Putamen (tissue), 1 donor: ENCODE results near the gene MMEL1.
"Not testable (repeated sequence)": the region's sequence is repeated elsewhere in the genome, so short reads cannot be mapped to it uniquely, and the experiment has no call there.

Experiments used
- DNase-seq: peaks from one replicate; pipeline ENCODE4 v3.0.0-alpha.2; 2016; ENCODE audit warnings: low spot score

MMEL1 gene

DNA sequence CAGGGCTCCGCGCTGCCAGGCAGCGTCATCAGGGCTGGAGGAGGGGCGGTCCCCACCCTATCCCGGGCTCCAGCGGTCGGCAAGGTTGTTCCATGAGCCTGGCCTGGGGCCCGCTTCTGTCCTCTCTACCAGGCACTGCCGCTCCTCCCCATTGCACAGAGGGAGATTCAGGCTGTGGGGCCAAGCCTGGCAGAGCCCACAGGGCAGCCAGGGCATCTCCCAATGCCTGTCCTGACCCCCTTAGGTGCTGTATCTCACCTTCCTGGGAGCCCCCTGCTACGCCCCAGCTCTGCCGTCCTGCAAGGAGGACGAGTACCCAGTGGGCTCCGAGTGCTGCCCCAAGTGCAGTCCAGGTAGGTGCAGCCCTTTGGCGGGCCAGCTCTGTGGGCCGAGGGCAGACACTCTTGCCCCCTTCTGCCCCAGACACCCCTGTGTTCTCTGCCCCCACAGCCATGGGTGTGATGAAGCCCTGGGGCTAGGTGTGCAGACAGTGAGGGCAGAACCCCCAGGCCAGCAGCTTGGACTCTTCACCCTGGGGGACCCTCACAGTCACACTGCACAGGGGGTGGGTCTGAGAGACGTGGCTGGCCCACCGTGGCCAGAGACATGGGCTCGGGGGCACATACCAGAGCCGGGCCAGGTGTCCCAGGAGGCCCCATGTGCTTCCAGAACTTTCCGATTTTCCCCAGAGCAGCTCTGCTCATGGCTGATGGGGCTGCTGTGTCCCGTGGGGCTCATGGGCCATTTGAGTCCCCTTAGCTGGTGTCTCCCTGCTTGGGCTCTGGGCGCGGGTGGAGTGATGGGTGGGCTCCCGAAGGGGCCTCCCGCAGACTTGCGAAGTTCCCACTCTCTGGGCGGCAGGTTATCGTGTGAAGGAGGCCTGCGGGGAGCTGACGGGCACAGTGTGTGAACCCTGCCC lies 75.1 kb downstream of the MMEL1 start:
- no peak for DNase-seq

DNA sequence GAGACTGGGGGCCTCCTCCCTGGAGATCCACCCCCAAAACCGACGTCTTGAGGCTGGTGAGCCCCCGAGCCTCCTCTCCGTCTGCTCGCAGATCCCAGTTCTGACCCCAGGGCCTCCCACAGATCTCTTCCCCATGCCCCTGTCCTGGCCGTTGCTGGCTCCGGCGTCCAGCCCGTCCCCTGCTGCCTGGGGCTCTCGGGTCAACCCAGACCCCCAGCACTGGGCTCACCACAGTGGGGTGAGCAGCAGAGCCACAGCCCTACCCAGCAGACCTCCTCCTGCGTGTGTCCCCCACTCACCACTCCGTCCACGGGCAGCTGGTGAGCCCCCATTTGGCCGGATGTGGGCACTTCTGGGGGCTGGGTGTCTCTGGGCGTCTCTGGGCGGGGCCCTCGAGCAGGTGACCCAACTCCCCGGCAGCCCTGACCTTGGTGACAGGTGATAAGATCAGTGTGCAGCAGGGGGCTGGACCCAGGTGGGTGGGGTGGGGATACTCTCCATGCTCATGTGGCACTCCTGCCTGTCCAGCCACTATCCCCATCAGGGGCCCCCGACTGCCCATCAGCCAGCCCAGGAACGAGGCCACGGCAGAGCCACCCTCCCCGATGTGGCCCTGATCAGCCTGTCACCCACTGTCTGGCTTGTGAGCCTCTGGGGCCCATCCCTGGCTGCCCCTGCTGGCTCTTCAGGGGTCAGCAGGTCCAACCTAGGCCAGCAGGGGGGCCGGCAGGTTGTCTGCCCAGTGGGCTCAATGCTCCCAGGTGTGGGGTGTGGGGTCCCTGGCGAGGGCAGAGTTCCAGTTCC lies 75.9 kb downstream of the MMEL1 start:
- DNase-seq: no peak

DNA sequence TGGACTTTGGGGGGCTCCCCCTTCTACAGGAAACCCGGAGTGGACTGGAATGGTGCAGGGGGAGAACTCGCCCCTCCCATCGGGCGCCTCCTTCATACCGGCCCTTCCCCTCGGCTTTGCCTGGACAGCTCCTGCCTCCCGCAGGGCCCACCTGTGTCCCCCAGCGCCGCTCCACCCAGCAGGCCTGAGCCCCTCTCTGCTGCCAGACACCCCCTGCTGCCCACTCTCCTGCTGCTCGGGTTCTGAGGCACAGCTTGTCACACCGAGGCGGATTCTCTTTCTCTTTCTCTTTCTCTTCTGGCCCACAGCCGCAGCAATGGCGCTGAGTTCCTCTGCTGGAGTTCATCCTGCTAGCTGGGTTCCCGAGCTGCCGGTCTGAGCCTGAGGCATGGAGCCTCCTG lies 76.5 kb downstream of the MMEL1 start, which contains the start of gene TNFRSF14:
Gene TNFRSF14 (plus strand): TSS at position 95 of the 401 bp plus-strand sequence. CDS start 294 bp downstream, at position 389.
- no peak for DNase-seq

DNA sequence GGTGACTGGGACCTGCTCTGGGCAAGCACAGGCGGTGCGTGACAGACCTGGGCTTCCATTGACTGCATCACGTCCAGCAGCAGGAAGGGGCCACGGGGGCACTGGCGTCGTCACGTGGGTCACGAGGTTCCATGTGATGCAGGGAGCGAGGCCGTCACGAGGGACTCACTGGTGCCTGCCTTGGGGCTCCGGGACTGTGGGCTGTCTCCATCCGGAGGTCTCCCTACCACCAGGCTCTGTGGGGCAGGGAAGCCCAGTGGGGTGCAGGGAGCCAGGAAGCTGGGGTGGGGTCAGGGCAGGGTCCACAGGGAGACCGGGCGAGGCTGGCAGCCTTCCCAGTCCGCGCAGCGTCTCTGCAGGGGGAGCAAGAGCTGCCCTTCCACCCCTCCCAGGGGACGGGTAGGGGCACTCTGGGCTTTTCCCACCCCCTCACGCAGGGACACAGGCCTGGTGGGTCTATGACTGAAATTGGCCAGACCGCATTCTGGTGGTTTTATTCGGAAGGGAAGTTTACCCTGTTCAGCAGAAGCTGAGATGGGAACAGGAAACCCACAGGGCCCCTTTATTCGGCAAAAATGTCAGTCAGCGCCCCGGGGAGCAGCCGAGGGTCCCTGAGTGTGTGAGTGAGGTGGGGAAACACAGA lies 77.1 kb downstream of the MMEL1 start:
- no peak for DNase-seq

DNA sequence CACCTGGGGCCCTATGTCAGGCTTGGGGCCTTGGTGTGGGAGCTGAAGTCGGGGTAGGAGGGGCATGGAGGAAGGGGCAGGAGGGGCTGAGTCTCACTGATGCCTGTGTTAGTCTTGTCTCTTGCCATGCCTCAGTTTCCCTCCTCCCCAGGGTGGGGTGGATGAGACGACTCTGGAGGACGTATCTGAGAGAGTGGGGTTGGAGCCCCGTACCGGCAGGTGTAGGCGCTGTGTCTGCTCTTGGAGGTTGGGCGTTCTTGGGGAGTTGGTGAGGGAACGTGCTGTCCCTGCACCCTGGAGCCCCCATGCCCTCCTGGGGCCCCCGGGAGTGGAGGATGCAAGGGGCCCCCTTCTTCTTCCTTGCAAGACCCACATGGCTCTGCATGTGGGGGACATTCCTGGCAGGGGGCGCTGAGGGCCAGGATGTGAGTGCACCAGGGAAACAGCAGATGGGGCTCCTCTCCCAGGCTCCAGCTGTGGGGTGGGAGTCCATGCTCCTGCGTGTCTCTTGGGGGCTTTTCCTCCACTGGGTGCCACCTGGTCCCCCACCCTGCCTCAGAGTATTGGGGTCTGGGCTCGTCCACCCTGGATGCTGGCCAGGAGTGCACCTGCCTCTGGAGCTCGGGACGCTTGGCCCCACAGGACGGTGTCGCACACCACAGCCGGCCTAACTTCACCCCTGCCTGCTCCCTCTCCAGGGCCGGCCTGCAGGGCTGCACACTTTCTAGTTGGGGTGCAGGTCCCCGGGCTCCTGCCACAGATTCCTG lies 78.0 kb downstream of the MMEL1 start:
- DNase-seq: no peak

DNA sequence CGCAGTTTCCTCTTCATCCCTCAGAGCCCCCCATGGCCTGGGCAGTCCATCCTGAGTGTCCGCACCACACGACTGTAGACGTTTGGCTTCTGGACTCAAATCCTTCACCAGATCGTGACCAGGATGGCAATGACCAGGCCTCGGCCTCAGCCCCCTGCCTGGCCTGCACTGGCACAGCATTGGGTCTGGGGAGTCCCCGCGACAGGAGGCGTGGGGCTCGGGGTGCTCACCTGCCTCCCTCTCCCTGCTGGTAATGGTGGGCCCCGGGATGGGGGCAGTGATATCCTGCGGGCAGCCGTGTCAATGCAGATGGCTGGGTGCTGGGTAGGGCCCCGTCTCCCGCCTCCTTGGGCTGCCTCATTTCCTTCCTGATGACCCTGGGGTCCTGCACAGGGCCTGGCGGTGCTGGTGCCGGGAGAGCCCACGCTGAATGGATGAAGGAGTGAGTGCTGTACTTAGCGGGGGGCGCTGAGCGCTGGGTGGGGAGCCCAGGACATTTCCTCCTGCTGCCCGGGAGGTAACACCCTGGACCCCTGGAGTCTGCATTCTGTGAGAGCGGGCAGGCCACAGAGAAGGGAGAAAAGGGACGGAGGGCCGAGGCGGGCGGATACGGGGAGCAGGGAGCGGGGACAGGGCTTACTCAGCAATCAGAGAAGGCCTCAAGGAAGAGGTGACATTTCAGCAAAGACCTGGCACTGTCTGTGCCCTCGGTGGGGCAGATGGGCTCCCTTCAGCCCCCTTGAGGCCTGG lies 78.8 kb downstream of the MMEL1 start:
- no peak for DNase-seq

DNA sequence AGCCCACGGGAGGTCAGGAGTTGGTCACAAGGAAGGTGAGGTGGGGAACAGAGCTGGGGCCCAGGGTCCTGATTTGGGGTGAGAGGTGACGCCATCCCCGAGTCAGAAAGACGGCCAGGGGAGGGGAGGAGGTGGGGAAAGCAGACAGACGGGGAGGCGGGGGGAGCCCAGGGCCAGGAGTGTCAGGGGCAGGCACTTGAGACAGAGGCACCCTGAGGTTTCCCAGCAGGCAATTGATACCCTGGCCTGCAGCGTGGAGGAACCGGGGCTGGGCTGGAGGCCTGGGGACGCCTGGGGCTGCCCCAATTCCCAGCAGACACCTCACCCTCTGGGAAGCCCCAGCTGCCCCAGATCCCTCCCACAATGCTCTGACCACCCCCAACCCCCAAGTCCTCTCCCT lies 79.7 kb downstream of the MMEL1 start:
- DNase-seq: not testable (repeated sequence)

DNA sequence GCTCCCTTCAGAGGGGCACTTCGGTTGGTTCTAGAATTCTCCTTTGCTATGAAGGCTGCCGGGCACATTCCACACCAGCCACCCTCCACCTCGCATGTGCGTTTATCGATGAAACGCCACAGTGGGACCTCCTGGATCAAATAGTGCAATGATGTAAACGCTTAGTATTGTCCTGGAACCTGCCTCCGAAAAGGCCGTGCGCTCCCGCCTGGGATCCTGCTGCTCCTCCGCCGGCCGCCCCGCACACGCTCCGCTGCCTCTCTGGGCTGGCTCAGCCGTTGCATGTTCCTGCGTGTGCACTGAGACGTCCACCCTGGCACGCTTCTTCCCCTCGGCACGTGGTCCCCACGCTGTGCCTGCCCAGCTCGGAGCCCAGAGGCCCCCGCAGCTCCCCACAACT lies 80.6 kb downstream of the MMEL1 start:
- no peak for DNase-seq

DNA sequence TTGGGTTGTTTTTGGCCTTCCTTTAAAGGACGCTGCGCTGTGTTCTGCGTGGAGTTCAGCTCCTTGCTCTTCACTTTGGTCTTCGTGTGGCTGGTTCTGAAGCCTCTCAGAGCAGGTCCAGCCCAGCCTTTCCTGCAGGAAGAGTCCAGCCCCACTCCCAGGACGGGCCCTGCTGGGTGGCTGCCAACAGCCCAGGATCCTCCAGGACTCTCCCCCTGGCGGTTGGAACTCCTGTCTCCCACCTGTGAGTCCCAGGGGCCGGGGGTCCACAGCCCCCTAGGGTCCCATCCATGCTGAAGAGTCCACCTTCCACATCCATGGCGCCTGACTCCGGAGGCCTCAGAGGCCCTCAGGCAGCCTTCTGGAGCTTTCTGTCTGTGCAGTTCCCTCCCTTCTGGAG lies 81.3 kb downstream of the MMEL1 start:
- DNase-seq: not testable (repeated sequence)

DNA sequence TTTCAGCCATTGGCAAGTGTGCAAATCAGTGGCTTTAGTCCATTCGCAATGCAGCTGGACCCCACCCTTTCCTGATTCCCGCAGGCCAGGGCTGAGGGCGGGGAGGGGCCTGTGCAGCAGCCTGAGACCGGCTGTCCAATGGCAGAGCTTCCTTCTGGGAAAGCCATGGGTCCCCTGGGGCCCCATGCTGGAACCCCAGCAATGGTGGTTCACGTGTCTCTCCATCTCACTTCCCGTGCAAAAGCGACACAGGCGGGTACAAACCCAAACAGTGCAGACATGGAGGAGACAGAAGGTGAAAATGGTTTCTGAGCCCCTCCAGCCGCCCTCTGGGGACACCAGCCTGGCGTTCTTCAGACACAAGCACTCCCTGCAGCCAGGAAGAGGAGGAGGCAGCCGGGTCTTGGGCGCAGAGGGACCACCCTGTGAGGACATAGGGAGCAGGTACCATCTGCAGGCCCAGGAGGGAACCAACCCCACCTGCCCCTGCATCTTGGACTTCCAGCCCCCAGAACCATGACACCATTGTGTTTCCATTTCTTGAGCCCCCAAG lies 82.4 kb downstream of the MMEL1 start:
- not testable (repeated sequence) for DNase-seq

DNA sequence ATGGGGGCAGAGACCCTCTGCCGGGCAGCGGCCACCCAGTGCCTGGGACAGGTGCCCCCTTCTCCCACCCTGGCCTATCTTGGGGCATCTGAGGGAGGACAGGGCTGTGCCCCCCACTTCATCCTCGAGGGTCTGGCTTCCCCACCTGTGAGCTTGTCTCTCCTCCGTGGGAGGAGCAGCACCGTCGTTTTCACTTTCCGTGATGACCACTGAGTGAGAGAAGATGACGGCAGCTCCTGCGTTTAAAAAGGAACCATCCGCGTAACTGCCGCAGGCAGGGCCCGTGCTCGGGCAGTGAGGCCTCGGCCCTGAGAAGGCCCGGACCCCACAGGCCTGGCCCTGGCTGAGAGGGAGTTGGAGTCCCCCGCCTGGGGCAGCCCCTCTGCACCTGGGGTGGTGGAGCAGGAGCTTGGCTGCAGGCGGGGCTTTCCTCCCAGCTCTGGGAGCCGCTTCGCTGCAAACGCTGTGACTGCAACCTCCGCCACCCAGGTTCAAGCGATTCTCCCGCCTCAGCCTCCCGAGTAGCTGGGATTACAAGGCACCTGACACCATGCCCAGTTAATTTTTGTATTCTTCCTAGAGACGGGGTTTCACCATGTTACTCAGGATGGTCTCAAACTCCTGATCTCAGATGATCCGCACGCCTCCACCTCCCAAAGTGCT lies 83.3 kb downstream of the MMEL1 start:
- DNase-seq: not testable (repeated sequence)

DNA sequence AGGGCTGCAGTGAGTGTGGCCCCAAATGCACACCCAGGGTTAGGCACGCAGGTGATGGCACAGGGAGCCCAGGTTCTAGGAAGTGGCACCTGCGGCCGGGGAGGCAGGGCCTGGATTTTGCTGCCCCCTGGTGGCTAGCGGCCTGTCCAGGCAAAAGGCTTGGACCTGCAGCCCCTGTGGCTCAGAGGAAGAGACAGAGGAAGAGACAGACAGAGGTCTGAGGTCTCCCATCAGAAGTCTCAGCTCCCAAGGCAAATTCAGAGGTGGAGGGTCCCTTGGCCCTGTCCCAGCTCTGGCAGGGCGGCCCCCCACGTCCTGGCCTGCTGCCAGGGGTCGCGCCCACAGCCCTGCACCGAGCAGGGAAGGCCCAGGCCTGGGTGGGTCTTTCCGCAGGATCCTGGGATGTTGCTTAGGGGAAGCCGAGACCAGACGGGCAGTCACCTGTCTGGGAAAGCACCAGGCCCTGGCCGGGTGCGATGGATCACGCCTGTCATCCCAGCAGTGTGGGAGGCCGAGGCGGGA lies 84.7 kb downstream of the MMEL1 start:
- DNase-seq: no peak

DNA sequence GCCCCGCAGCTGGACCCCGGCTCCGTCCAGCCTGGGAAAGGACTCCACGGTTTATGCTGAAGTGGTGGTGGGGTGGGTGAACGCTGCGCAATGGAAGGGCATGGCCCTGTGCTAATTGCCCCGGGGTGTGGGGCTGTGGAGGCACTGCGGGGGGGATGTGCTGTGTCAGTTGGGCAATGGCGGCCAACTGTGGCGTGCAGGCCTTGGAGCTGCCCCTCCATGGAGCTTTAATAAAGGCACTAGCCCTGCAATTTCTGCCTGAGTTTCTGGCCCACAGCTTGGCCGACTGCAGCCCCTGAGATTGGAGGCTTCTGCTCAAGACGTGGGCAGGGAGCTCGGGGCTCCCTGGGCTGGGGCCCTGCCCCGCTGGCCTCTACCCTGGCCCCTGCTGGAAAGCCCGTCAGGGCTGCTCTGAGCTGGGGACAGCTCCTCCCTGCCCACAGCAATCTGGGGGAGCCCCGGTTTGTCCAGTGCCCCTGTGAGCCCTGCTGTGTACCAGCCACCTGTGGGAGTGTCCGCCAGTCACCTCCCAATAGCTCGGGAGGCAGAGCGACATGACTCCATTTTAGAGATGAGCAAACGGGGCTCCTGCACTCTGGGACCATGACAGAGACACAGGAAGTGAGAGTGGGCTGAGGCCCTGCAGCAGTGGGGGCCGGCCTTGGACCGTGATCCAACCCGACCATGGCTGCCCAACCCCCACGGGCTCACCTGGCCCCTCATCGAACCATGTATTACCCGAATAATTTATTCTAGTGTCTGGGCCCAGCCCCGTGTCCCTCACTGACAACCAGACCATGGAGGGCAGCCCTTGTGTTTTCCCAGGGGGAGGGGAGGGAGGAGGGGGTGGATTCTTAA lies 85.4 kb downstream of the MMEL1 start:
- DNase-seq: no peak

DNA sequence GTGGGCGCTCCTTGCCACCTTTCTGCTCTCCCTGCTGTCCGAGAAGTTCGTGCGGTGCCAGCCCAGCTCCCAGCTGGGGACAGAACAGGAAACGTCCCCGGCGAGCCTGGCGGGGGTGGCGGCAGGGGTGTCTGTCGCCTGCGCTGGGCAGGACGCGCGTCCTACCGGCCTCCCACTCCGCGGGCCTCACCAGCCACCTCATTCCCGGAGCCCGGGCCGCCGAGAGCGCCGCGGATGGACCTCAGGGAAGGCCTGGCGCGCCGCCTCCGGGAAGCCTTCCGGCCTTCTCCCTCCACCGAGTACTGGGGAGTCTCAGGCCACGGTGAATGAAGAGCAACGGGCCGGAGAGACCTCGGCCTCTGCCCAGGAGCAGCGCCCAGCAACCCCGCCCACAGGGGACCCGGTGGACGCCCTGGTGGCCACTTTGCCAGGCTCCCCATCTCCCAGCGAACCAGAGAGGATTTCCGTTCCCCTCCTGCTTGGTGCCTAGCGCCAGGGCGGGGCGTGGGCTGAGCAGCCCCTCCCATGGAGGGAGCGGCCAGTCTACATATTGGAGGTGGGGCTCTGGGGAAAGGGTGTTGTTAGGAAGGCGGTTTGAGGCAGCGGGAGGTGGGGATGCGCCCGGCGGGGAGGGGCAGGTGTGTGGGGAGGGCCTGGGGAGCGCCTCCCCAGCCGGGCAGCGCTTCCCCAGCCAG lies 86.2 kb downstream of the MMEL1 start:
- no peak for DNase-seq

DNA sequence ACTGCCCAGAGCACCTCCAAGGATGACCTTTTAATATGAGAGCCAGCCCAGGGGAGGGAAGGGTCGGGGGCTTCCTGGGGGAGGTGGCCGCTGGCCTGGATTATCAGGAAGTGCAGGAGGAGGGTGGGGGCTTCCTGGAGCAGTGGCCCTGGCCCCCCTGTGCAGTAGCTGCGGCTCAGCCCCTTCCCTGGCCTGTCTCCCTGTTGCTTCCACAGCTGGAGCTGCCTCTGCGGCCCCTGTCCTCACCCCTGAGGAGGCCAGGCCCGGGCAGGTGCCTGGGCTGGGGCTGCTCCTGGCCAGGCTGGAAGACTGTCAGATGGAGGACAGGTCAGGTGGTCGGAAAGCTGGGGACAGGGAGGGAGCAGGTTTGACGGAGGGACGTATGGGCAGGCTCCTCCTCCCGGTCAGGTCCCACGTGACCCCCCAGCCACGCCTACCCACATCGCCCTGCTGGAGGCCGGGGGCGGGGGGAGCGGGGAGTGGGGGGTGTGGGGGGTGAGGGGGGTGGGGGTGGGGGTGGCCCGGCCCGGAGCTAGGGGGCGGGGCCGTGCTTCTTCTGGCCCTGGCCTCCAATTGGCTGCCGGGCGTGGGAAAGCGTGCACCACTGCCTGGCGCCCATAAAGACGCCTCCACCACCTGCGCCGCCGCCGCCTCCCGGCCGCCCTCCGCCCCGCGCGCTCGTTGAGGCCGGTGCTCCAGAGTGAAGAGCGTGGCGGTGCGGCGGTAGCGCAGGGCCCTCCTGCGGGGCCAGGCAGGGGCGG lies 86.9 kb downstream of the MMEL1 start:
- DNase-seq: no peak

DNA sequence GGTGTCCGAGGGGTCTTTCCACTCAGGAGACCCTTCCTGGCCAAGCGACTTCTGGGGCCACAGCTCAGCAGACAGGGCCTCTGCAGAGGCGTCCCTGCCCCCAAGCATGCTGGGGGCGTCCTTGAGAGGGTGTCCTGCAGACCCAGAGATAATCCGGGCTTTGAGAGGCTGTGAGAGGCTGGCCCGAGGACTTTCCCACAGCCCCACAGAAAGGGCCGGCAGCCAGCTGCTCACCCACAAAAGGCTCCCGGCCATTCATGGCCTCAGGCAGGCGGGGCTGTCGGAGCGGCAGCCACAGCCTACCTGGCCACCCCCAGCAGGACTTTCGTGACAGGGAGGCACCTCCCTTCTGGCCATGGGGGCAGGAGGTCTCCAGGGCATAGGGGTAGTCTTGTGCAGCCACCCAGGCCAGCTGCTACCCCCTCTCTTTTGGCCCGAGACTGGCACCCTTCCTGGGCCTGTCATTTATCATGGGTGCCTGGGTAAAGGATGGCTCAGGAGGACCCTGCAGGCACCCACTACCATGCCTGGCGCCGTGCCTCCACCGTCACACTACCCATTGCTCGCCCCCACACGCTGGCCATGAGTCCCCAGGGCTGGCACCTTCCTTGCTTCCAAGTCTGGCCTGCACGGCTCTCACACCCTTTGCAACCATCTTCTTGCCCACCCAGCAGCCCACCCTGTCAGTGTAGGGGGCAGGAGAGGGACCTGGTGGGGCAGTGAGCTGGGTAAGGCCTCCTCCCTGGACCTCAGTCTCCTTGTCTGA lies 87.8 kb downstream of the MMEL1 start:
- no peak for DNase-seq
